C4-2B (cell line): ENCODE measurements around the gene MTMR1.

Experiments
- H3K27ac ChIP-seq: fragments of 450-650 bp; 2 replicates; pipeline ENCODE4 v1.5.1; 2017
- ZFX ChIP-seq: fragments of 450-650 bp; IDR thresholded peaks from 2 replicates; pipeline ENCODE4 v1.6.1; 2017
- TF ChIP-seq, protein P1 (sequence below): fragments of 450-650 bp; conservative IDR thresholded peaks from 2 replicates; pipeline ENCODE4 v1.5.1; 2017; ENCODE audit warnings: mild to moderate bottlenecking

The MTMR1 gene

DNA sequence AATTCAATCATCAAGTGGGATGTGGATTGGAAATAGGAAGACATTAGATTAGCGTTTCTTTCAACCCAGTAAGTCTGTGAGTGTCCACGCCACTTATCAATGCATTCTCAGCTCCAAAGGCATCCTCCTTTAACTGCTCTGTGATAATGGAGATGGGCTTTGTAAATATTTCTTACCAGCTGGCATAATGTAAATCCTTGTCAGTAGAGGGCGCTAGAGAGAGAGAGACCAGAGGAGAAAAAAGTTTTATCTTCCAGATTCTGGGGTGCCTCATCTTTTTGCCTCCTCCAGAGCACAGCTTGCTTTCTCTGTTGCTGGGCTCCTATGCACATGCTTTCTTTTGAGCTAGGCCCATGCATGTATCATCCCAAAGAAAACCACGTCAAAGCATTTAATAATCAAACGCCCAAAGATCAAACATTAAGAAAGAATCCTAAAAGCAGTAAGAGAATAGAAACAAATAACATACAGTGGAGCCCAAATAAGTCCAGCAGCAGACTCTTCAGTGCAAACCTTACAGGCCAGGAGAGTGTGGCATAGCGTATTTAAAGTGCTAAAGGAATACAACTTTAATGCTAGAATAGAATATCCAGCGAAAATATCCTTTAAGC, 9.6 kb upstream of the MTMR1 start:
- TF ChIP-seq, protein P1, sequence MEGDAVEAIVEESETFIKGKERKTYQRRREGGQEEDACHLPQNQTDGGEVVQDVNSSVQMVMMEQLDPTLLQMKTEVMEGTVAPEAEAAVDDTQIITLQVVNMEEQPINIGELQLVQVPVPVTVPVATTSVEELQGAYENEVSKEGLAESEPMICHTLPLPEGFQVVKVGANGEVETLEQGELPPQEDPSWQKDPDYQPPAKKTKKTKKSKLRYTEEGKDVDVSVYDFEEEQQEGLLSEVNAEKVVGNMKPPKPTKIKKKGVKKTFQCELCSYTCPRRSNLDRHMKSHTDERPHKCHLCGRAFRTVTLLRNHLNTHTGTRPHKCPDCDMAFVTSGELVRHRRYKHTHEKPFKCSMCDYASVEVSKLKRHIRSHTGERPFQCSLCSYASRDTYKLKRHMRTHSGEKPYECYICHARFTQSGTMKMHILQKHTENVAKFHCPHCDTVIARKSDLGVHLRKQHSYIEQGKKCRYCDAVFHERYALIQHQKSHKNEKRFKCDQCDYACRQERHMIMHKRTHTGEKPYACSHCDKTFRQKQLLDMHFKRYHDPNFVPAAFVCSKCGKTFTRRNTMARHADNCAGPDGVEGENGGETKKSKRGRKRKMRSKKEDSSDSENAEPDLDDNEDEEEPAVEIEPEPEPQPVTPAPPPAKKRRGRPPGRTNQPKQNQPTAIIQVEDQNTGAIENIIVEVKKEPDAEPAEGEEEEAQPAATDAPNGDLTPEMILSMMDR = peak; percentile 70
- no peak for TF ChIP-seq ZFX
- no peak overlapping the region for H3K27ac ChIP-seq

DNA sequence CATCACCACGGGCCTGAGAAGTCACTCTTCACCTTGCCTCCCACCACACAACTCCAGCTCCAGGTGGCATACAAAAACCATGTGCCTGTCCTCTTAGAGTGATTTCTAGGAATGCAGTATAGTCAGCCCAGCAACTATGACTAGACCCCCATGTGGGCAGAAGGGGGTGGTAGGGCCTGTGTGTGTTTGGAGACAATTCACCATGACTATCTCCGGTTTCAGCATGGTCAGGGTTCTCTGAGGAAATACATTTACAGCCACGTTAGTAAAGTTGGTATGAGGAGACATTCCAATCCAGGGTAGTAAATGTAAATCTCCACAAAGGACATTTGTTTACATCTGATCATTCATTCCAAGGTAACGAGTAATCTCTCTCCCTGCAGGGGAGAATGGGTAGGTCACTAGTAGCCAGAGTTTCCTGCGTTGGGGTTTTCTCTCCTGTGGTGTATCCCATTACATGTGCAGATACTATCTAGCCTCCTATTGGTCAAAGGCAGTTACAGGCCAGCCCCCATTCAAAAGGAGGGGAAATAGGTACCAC, 4.2 kb upstream of the MTMR1 start:
- TF ChIP-seq, protein P1 = no peak
- no peak for TF ChIP-seq ZFX
- H3K27ac ChIP-seq = no peak overlapping the region

DNA sequence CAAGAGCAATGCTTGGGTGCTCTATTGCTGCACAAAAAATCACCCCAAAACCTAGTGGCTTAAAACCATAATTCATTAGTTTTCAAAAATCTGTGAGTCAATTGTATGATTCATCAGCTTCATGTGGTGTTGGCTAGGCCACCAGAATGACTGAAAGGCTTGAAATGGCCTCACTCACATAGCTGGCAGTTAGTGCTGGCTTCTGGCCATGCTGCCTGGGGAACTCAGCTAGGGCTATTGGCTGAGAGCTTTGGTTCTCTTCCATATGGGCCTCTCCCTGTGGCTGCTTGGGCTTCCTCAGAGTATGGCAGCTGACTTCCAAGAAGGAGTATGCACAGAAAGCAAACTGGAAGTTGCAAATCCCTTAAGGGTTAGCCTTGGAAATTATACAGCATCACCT, 3.1 kb upstream of the MTMR1 start:
- no peak for TF ChIP-seq ZFX
- TF ChIP-seq, protein P1 = no peak
- no peak overlapping the region for H3K27ac ChIP-seq

DNA sequence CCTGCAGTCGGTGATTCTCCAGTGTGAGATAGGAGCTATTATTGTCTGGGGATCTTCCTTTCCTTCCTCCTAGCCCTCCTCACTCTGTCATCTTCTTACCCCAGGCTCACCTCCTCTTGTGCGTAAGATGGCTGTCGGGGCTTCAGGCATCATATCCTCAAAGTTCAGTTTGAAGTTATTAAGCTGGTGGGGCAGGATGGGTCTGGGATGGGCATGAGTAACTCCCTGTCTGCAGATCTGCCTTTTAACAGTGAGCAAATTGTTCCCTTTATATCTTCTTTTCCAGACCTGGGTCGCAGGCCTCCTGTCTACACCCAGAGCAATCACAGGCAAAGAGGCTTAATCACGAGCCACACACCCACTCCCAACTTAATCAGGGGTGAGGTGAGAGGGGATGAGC, 900 bp upstream of the MTMR1 start:
- peak overlapping the region; percentile 86 for H3K27ac ChIP-seq
- TF ChIP-seq ZFX = no peak
- TF ChIP-seq, protein P1 = no peak

DNA sequence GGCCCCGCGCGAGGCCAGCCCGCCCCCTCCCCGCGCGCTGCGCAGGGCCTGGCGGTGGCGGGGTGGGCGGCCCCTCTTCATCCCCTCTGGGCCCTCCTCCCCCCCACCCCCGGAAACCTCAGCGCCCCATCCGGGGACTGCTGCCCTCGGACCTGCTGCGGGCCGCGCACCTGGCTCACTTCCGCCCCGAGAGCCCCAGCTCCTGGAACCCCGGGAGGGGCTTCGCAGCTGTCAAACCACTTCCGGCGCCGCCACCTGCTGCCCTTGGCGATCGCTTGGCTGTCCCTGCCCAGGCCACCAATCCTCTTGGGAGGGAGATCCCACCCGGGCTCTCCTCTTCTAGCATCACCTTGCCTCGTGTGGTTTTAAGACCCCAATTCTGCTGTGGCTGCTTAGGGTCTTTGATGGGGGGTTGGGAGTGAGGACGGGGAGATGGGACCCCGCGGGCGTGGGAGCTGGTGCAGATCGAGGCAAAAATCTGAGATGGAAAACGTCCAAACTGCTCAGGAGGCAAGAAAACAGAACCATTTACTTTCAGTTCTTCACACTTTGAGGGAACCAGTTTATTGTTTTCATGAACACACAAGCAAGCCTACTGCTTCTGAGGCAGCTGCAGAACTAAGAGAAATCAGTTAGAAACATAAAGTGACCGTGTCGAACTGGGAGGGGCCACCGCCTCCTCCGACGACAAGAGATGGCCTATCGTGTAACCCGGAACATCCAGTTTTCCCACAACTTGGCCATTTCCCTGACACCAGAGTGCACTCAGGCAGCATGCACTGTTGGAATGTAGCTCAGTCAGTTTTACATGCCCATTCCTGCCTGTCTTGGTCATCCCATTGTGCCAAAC, 754 bp downstream of the MTMR1 start:
- H3K27ac ChIP-seq = peak overlapping the region; percentile 86
- TF ChIP-seq ZFX = peak; percentile 31; the same call in 1 of the 2 replicates
- TF ChIP-seq, protein P1 = no peak; the same call in 1 of the 2 replicates

DNA sequence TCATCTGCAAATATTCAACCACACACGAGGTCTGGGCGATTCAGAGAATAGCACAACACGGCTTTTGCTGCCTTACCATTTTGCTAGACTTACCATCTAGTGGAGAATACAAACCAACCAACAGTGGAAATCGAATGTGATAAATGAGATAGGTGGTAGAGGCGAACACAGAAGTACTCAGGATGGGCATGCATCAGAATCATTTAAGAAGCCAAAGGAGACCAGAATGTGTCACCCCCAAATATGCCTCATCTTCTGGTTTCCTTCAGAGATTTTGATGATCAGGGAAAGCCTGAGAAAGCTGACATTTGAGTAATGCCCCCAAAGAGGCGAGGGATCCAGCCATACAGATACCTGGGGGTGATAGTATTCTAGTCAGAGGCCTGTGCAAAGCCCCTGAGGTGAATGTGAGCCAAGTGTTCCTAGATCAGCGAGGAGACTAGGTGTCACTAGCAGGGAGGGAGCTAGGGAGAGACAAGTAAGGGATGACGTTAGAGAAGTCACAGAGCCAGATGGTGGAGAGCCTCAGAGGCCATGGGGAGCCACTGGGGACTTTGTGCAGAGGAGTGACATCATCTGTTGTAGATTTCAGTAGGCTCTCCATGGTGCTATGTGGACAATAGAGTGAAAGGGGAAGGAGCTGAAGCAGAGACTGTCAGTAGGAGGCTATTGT, 1.7 kb downstream of the MTMR1 start:
- TF ChIP-seq ZFX = no peak
- TF ChIP-seq, protein P1 = no peak
- peak overlapping the region; percentile 86; the same call in 1 of the 2 replicates for H3K27ac ChIP-seq
